ENCODE data around the gene RMDN2.

Gene RMDN2

DNA sequence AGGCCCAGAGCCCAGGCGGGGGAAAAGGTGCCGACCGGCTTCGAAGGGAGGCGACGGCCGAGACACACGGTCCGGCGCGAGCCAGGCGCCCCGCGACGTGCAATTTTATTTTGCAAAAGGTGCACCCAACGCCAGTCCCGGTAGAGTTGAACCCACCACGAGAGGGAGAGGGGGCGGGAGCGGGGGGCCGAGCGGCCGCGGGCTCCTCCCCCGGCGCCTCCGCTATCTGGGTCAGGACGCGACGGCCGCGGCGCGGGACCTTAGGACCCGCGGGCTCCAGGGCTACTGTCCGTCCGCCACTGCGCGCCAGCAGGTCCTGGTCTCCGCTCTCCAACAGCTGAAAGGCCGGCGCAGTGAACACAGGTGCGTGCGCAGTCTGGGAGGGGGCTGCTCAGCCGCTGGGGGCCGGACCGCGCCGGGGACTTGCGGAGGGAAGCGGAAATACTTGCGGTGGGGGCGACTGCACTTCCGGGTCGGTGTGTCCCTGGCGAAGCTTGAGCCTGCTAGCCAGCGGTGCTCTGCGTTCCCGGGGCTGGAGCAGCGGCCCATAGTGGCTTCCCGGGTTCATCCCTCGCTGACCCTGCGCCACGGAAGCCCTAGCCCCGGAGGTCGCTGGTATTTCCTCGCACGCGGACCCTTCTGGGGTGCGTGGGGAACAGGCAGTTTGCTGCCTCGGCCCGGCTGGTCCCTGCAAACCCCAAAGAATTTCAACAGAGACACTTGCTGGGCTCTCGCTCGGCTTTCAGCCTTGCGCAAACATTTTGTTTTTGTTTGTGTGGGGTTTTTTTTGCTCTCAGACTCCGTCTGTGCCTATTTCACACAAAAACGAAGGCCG is at the start of gene RMDN2:
Gene RMDN2 (plus strand): TSS at position 225 of the 835 bp plus-strand sequence. CDS start 3,991 bp downstream, outside the sequence.
- peak; percentile 65 to 80 for DNase-seq (ENCODE audit: low read depth in 2 of 2)

GRCh38 chr2:37875403-37875906 is 49.6 kb upstream of the RMDN2 start:
- no peak for DNase-seq (ENCODE audit: low read depth in 2 of 2)

- DNase-seq (ENCODE audit: low read depth in 2 of 2): no peak
These were observed 48.9 kb upstream of the RMDN2 start for GRCh38 chr2:37876227-37876626.

- DNase-seq (ENCODE audit: low read depth in 2 of 2): no peak
These were observed 47.4 kb upstream of the RMDN2 start for GRCh38 chr2:37877457-37878315.

DNA sequence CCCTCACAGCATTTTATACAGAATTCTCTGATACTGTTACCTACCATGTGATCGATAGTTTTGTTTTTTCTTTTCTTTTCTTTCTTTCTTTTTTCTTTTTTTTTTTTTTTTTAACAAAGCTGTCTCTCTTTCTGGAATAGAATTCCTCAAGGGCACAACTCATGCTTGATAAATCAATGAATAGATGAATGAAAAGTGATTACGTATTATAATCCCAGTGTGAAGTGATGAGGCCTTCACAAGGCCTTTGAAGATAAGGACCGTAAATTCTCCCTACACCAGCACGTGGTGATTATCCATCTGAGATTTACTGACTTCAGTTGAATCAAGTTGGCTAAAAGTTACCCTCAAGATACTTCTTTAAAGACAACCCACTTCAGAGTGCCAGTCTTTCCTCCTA is 46.6 kb upstream of the RMDN2 start:
- no peak for DNase-seq (ENCODE audit: low read depth in 2 of 2)

DNA sequence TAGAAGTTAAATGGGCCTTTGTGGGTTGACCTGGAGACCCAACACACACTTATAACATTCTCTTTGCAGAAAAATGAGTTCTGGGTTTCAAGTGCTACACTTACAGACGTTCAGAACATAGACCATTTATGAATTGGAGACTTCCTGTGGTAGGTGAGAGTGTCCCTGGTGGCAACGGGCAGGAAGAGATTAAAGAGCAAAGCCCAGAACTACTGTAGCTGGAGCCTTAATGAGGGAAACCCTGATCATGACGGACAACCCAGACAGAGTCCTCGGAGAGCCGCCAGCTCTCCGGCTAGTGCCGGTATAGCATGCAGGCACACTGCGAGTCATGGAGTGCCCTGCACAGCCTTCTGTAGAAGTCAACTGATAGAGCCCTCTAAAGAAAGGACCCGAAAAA is 44.5 kb upstream of the RMDN2 start:
- DNase-seq (ENCODE audit: low read depth in 2 of 2): no peak

DNA sequence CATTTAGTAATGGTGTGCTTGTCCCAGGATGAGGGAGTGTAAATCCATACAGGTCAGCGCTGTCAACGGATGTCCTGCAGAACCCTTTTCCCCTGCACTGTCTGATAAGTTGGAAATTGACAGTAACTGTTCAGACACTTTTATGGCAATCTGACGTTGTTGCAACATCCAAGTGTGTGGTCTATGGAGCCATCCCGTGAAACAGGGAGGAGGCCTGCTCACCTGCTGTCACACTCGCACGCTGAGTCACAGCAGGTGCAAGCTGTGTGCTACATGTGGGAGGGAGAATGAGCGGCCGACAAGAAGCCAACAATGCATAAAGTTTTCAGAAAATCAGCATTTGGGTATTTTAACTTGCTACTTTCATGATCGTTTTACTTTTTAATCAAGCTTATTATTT is 43.7 kb upstream of the RMDN2 start:
- no peak for DNase-seq (ENCODE audit: low read depth in 2 of 2)

- no peak for DNase-seq (ENCODE audit: low read depth in 2 of 2)
These were observed 43.1 kb upstream of the RMDN2 start for GRCh38 chr2:37882036-37882435.

DNA sequence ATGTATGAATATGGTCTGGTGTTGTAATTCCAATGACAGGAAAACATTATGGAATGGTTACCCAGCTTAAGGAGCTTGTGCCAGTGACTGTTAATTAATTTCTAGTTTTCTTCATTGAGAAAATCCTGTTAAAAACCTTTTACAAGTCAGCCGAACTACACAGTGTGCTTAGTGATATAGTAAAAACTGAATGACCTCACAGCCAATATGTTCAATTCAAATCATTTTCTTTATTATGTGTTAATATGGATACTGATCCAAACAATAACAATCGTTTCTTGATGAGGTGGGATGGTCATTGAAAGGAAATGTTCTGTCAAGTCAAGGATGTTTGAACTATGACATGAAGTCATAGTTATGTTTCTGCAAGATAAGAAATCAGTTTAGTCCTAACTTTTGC is 41.6 kb upstream of the RMDN2 start:
- no peak for DNase-seq (ENCODE audit: low read depth in 2 of 2)

- DNase-seq (ENCODE audit: low read depth in 2 of 2): no peak
These were observed 39.6 kb upstream of the RMDN2 start for GRCh38 chr2:37885329-37885993.

GRCh38 chr2:37886745-37887144 is 38.3 kb upstream of the RMDN2 start:
- no peak for DNase-seq (ENCODE audit: low read depth in 2 of 2)

DNA sequence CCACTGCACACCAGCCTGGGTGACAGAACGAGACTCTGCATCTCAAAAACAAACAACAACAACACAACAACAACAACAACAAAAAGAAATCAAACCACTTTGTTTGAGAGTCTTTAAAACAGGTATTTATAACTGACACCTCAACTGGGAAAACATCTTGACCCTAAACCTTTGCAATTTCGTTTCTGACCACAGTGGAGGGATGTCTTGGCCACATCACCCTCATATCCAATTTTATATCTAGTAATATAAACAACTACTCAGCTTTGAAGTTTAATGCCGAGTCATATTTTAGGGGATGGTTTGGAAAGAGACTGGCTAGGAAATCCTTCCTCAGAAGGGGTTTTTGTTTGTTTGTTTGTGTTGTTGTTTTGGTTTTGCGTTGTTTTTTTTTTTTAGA is 37.8 kb upstream of the RMDN2 start:
- no peak for DNase-seq (ENCODE audit: low read depth in 2 of 2)

DNA sequence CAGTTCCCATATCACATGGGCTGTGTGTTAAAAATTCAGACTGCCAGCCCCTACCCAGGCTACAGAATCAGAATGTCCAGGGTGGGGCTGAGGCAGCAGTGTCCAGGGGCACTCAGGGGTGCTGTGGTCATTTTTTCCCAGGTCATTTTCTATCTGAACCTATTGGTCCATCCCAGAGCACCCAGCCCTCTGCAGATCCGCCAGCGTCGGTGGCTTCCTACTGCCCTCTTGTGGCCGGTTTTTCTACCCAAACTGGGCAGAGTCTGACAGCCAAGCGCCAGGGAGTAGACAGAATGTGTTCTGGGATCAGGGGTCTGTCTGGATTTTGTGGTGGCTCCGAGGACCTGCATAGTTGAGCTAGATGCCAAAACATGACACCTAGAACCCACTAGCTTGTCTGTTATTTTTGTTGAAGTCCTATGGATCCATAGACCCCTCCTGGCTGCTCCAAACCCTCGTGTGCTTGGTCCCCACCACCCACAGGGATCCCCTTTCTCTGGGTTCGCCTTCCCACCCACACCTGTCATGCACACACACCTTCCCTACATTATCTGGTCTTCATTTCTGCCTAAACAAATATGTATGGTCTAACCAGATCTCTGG is 34.1 kb upstream of the RMDN2 start:
- peak; percentile 35 to 58 for DNase-seq (ENCODE audit: low read depth in 2 of 2)

GRCh38 chr2:37891846-37892435 is 33.1 kb upstream of the RMDN2 start:
- DNase-seq (ENCODE audit: low read depth in 2 of 2): no peak

GRCh38 chr2:37892436-37893114 is 32.5 kb upstream of the RMDN2 start:
- no peak for DNase-seq (ENCODE audit: low read depth in 2 of 2)

DNA sequence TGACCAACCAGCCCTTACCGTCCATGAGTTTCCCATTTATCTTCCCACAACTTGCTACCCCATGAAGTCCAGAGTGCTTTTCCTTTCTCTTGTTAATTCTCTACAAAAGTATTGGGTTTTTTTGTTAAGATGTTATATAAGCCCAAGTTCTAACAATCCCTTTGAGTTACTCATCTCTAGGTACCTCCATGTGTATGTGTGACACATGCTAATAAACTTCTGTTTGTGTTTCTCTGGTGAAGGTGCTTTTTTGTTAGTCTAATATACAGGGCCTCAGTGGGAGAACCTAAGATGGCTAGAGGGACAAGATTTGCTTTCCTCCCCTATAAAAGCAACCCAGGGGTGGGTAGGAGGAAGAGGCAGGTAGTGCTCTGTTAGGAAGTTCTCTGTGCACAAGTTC is 31.8 kb upstream of the RMDN2 start:
- DNase-seq (ENCODE audit: low read depth in 2 of 2): no peak

DNA sequence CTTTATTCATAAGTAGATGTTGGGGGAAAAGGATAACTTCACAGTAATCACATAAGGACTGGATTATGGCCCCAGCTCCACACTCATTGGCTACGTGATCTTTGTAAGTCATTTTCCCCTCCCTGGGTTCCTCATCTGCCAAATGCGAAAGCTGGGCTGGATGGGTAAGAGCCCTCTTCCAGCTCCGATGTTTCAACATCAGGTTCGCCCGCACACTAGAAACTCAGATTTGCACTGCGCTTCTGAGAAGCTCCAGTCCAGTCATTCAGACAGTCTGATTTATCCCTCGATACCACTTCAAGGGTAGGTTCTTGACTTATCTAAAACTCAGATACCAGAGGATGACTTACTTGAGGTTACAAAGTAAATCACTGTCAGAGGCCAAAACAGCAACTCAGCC is 31.0 kb upstream of the RMDN2 start:
- no peak for DNase-seq (ENCODE audit: low read depth in 2 of 2)

- no peak for DNase-seq (ENCODE audit: low read depth in 2 of 2)
These were observed 30.5 kb upstream of the RMDN2 start for GRCh38 chr2:37894601-37895000.

GRCh38 chr2:37895140-37895539 is 29.9 kb upstream of the RMDN2 start:
- DNase-seq (ENCODE audit: low read depth in 2 of 2): no peak

DNA sequence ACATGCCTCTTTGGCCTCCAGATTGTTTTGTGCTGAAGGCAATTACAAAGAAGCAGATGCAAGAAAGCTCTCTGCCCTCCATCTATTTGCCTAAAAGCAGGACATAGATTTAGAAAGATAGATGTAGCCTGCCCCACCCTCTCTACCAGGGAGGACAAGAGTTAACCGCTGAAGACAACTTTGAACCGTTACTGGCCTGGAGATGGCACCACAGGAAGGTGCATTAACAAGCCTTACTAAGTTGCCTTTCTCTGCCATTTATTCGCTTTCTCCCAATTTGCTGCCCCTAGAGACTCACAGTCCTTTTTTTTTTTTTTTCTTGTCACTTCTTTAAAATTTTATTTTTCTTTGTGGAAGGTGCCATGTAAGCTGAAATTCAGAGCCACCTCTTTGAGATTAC is 28.8 kb upstream of the RMDN2 start:
- DNase-seq (ENCODE audit: low read depth in 2 of 2): no peak

- DNase-seq (ENCODE audit: low read depth in 2 of 2): no peak
These were observed 27.6 kb upstream of the RMDN2 start for GRCh38 chr2:37897511-37897910.
